Uterus (tissue), 2 donors: ENCODE results near the gene MT1G.

Source experiments
- POLR2A ChIP-seq, 2 donors: fragments of 450-650 bp; IDR thresholded peaks; one replicate each; pipeline ENCODE4 v1.6.1; 2016; ENCODE audit warnings: antibody characterized with exemption in 2 of 2, mild to moderate bottlenecking in 1 of 2, moderate library complexity in 1 of 2
- TF ChIP-seq, protein P1 (sequence below), 4 experiments: fragments of 200-600 bp in 2 of 4; fragments of 450-650 bp in 2 of 4; sonication (generic) in 2 of 4; IDR thresholded peaks; one replicate each; pipeline ENCODE4 v1.5.1; 2016 to 2019; ENCODE audit warnings: antibody characterized with exemption in 4 of 4, mild to moderate bottlenecking in 2 of 4, moderate library complexity in 1 of 4

DNA sequence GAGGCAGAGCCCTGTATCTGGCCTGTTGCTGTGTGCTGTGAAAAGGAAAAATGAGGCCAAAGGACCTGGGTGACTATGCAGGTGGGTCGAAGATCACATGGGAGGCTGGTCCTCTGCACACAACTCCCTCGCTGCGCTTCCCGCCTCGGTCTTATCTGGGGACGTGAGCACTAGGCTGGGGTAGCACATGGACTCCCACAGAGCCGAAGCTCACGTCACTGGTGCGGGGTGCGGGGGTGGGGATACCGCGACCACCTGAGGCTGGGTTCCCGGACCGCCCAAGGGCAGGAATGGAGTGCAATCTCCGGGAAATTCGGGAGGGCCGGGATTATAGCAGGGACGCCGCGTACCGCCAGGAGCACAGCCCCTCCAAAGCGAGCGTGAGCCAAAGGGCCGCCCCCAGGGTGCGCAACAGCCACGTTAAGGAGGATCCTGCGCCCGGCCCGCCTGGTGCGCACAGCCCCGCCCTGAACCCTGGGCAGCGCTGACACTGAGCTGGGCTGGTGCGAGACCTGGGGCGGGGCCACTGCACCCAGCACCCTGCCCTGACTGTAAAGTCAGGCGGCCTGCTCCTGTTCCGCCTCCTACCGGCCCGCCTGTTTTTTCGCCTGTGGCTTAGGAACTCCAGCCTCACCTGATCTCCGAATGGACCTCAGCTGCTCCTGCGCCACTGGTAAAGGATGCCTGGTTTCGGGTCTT lies 24.6 kb downstream of the MT1G start:
- TF ChIP-seq POLR2A (IDR thresholded peaks at IDR 0.05): no peak
- TF ChIP-seq, protein P1, sequence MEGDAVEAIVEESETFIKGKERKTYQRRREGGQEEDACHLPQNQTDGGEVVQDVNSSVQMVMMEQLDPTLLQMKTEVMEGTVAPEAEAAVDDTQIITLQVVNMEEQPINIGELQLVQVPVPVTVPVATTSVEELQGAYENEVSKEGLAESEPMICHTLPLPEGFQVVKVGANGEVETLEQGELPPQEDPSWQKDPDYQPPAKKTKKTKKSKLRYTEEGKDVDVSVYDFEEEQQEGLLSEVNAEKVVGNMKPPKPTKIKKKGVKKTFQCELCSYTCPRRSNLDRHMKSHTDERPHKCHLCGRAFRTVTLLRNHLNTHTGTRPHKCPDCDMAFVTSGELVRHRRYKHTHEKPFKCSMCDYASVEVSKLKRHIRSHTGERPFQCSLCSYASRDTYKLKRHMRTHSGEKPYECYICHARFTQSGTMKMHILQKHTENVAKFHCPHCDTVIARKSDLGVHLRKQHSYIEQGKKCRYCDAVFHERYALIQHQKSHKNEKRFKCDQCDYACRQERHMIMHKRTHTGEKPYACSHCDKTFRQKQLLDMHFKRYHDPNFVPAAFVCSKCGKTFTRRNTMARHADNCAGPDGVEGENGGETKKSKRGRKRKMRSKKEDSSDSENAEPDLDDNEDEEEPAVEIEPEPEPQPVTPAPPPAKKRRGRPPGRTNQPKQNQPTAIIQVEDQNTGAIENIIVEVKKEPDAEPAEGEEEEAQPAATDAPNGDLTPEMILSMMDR (IDR thresholded peaks at IDR 0.05): peak; percentile 23 to 40 (median 33)
